Posterior vena cava (tissue), 2 donors: ENCODE results near the gene DUSP28. TPM values are rescaled to one million over a fixed set of nuclear protein-coding genes. Genes with fewer than 3 reads are reported as not detected.

Source experiments
- DNase-seq: peaks from one replicate; pipeline ENCODE4 v3.0.0-alpha.2; 2020; ENCODE audit warnings: low spot score
- intact Hi-C, 2 donors: fragments of 100-400 bp; cut with DNase I; formaldehyde crosslinking; loops; one replicate each; pipeline versions ENCODE4 v1.14.1 to v1.14.2; 2022 to 2023
- total RNA-seq, 2 donors: library from RNA; stranded (reverse); fragmentation: NEBNext Ultra II Directional; extraction: Animal tissue kit (Norgen Biotek cat#: 25700); gene quantifications; one replicate each; pipeline ENCODE4 v1.2.1, GENCODE V29; 2021
- donor health status: DM: yes; HTN: yes; CAD: no.
- donor health status: DM: yes; HTN: yes; CAD: no.

The DUSP28 gene
- total RNA-seq, 2 donors from 2014 or later = 2.0 to 2.3 TPM

DNA sequence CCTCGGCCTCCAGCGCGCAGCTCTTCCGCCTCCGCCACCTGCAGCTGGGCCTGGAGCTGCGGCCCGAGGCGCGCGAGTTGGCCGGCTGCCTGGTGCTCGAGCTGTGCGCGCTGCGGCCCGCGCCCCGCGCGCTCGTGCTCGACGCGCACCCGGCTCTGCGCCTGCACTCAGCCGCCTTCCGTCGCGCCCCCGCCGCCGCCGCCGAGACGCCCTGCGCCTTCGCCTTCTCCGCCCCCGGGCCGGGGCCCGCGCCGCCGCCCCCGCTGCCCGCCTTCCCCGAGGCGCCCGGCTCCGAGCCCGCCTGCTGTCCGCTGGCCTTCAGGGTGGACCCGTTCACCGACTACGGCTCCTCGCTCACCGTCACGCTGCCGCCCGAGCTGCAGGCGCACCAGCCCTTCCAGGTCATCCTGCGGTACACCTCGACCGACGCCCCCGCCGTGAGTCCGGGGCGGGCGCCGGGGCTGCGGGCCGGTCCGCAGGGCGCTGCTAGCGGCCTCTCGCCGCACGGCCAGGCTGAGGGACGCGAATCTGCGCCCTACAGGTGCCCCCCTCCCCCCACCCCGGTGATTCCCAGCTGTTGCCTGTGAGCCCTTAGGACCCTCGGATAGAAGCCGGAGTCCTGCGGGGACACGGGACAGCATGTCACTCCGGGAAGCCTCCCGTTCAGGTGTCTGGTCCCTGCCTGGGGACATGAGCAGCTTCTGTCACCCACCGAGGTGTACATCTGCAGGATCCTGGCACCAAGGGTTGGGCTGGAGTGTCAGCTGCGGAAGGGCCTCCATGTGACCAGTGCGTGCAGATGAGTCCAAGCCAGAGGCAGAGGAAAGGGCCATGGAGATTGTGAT, 8.7 kb downstream of the DUSP28 start:
- DNase-seq = peak; percentile 88
- intact Hi-C loops = no loop called here

DNA sequence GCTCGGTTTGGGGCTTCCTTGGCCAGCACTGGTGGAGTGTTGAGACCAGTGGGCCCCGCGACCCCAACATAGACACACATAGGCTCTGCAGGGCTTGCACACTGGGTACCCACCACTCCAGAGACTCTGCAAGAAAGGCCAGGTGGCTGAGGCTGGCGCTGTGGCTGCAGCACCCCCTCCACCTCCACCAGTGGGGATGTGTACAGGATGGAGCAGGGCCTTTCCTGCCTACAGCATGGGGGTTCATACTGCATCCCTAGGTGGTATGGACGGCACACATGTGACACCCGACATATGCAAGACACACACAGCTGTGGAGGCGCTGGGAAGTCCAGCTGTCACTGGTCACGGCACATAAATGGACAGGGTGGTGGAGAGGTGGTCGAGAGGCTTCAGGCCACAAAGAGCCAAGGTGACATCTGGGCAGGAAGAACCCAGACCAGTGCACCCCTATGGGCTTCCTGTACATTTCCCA, 9.4 kb downstream of the DUSP28 start:
- intact Hi-C loops = no loop called here
- no peak for DNase-seq

DNA sequence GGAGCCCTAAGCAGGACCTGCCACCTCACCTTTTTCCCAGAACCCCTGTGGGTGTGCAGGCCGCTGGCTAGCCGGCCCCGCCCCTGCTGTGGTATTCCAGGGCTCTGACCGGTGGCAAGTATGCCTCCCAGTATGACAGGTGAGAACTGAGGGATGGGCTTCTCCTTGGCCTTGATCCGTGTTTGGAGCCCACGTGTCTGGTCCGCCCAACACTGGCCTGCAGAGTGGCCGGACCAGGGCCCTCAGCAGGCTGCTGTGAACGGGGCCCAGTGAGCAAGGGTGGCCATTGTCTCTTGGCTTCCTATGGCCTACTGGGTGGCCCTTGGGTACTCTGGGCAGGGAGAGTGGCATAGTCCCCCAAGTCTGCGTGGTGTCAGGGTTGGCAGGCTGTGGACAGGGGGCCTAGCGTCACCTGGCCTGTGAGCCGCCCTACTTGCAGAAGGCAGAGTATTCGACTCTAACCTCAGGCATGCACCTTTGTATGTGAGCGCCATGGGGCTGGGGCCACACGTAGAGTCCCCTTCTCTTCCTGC, 9.9 kb downstream of the DUSP28 start:
- intact Hi-C loops = no loop called here
- peak; percentile 76 for DNase-seq

DNA sequence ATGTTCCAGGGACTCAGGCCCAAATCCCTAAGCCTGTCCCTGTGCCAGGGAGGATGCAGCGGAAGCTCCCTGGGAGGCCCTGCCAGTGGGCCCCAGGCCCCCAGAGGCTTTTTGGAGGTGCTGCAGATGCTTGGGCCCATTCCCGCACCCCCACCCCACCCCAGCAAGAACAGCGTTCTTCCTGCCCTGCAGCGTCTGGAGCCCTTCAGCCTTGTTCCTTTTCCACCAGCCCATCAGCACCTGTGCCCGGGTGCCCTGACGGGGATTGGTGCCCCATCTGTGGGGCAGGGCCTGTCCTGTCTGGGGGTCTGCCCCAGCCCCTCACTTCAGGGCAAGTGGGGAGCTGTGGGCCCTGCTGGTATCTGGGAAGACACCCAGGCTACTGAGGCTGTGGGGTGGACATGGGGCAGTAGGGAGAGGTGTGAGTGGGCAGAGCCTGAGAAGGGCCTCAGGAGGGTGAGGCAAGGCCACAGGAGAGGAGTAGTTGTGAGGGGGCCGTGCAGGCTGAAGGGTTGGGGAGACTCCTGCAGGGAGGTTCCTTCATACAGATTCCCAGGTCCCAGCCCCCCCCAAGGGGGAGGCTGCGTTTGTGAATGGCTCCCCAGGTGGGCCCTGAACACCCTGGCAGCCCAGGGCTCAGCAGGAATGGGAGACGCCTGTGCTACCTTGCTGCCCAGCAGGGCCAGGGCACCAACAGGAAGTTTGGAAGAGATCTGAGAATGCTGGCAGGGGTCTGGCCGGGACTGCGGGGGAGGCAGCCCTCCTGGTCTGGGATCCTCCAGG, 10.6 kb downstream of the DUSP28 start:
- peak; percentile 42 for DNase-seq

DNA sequence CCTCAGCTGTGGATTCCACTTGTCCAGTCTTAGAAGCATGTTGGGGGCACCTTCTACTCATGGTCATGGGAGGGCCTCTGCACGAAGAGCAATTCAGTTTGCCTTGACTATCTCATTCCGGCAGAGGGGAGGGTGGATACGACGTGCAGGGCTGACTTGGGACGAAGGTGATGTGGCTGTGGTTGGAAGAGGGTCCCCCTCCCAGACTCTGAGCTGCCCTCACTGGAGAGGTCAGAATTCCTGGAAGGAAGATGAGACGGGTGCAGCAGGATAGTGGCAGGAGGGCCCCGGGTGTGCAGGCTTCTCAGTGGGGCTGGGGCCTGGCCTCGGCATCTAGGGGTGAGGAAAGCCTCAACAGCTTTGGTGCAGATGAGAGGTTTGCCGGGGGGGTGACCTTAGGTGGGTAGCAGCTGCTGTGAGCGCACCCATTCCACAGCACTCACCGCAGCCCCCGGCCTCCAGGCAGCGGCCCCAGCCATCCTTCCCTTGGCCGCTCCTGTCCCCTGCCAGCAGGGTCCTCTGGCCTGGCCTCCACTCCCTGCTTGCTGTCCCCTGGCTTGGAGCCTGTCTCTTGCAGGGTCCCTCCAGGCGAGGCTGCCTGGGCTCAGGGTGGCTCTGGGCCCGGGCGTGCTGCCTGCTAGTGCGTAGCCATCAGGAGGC, 11.3 kb downstream of the DUSP28 start:
- intact Hi-C loops = no loop called here
- DNase-seq = peak; percentile 73

More for the DNA sequence above, 10.6 kb downstream of the DUSP28 start:
- intact Hi-C loops = no loop called here

DNA sequence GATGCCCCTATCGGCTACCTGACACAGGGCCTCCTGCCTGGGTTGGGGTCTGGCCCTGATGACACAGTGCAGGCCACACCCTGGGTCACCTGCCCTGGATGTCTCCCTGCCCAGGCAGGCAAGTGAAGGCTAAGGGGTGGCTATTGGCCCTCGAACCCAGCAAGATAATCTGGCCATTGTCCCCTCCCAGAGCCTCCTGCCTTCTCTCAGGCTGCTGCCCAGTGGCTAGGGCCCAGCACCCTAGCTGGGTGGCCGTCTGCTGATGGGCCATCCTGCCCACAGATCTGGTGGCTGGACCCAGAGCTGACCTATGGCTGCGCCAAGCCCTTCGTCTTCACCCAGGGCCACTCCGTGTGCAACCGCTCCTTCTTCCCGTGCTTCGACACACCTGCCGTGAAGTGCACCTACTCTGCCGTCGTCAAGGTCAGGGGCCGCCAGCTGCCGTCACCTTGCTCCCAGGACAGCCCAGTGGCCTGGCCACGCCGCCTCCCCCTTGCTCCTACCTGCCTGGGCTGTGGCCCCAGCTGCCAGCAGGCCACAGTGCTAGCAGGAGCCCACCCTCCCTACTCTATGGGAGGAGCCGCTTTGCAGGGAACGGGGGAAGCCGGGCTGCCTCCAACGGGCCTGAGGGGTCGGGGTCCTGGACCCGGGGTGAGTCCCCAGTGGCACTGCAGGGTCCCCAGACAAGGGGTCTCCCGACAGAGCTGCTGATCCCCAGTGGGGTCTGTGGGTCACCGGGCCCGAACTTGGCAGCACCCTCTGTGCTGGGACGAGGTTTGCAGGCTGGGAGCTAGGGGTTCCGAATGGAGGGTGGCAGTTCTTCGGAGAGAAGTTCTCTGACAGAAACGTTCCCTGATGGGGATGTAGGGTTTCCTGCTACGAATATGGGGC, 12.2 kb downstream of the DUSP28 start:
- DNase-seq = peak; percentile 75
- intact Hi-C loops = no loop called here

DNA sequence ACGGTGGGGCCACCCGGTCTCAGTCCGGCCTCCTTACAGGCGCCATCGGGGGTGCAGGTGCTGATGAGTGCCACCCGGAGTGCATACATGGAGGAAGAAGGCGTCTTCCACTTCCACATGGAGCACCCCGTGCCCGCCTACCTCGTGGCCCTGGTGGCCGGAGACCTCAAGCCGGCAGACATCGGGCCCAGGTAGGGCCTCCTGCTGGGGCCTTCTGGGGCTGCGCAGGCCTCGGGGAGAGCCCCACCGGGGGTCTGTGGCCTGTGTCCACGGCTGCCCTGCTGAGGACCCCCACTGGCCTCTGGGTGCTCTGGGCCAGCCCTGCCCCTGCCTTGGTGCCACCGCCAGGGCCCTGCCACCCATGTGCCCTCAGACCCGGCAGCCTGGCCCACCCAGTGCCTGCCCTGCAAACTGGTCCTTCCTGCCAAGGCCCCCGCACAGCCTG, 12.9 kb downstream of the DUSP28 start:
- intact Hi-C loops = no loop called here

DNA sequence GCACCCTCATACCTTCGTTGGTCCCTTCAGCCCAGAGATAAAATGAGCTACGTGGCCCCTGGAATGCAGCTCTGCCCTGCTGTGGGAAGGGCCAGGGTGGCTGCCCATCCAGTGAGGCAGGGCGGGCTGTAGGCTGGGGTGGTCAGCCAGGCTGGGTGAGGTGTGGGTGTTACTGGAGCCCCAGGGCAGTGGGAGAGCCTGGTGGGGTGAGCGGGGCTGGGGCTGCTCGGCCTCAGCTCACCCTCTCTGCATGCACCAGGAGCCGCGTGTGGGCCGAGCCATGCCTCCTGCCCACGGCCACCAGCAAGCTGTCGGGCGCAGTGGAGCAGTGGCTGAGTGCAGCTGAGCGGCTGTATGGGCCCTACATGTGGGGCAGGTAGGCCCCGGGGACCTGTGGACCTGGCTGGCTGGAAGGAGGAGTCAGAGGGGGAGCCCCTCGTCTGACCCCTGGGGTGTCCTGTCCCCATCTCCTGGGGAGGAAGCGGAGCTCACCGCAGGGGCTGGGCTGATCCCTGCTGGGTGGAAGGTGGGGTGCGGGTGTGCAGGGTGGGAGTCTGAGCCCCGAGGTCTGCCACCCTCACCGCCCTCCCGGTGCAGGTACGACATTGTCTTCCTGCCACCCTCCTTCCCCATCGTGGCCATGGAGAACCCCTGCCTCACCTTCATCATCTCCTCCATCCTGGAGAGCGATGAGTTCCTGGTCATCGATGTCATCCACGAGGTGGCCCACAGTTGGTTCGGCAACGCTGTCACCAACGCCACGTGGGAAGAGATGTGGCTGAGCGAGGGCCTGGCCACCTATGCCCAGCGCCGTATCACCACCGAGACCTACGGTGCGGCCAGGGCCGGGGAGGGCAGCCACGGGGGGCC, 13.6 kb downstream of the DUSP28 start:
- DNase-seq = peak; percentile 72
- intact Hi-C loops = no loop called here

More for the DNA sequence above, 12.9 kb downstream of the DUSP28 start:
- peak; percentile 72 for DNase-seq

DNA sequence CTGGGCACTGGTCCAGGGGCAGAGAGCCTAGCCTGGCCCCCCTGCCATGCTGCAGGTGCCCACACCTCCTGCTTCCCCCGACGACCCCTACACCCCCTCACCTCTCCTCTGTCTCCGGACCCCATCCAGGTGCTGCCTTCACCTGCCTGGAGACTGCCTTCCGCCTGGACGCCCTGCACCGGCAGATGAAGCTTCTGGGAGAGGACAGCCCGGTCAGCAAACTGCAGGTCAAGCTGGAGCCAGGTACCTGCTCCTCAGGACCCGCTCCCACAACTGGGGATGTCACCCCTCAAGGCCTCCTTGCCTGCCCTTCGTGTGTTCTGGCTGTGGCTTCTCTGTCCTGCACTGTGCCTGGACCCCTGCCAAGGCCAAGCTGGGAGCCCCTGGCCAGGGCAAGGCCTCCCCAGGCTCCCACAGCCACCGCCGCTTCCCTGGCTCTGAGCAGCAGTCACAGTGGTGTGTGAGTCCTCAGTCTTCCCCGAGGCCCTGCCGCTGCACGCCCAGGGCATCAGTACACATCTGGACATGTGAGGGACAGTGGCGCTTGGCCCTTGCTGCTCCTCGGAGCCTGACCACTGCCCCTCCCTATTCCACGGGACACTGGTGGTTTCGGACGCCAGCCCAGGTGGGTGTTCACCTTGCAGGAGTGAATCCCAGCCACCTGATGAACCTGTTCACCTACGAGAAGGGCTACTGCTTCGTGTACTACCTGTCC, 14.4 kb downstream of the DUSP28 start:
- peak; percentile 78 for DNase-seq
- intact Hi-C loops = no loop called here

DNA sequence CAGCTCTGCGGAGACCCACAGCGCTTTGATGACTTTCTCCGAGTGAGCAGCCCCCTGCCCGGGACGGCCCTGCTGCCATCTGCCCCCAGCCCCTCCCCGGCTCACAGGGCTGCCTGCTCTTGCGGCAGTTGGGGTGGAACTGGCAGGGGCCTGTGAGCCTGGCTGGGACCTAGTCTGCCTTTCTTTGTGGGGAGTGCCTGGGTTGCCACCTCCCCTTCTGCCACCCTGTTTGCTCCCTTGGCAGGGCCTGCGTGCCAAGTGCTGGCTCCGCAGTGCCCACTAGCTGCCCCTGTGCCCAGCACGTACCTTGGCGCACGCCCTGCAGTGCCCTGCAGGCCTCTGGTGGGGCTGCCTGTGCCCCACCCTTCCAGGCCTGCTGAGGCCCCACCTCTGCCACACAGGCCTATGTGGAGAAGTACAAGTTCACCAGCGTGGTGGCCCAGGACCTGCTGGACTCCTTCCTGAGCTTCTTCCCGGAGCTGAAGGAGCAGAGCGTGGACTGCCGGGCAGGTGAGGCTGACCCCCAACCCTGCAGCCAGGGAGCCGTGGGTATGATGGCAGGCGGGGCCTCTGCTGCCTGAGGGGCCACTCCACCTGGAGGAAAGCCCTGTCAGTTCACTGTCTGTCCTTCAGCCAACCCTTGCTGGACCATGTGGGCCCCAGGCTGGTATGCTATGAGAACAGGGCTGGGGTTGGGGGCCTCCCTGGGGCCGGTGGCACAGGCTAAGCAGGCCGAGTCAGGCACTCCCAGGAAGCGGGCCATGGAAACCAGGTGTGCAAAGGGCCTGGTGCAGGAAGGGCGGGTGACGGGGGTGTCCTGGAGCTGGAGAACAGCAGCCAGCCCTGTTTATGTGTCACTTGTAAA, 15.2 kb downstream of the DUSP28 start:
- DNase-seq = peak; percentile 74
- intact Hi-C loops = no loop called here

DNA sequence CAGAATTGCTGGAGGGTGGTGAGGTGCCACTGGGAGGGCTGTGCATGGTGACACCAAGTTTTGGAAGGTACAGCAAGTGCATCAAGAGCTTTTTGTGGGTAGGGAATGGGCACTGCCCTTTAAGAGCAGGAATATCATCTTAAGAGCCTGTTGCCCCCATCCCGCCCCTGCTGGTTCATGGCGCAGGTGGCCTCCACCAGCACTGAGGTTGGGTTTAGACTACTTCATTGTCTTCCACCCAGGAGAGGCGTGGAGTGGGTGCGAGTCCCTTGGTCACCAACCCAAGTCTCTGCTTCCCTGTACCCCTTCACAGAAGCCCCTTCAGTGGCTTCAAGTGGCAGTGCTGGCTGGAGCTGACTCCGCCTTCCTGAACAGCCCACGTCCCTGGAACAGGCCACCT, 15.9 kb downstream of the DUSP28 start:
- no peak for DNase-seq
- intact Hi-C loops = no loop called here

DNA sequence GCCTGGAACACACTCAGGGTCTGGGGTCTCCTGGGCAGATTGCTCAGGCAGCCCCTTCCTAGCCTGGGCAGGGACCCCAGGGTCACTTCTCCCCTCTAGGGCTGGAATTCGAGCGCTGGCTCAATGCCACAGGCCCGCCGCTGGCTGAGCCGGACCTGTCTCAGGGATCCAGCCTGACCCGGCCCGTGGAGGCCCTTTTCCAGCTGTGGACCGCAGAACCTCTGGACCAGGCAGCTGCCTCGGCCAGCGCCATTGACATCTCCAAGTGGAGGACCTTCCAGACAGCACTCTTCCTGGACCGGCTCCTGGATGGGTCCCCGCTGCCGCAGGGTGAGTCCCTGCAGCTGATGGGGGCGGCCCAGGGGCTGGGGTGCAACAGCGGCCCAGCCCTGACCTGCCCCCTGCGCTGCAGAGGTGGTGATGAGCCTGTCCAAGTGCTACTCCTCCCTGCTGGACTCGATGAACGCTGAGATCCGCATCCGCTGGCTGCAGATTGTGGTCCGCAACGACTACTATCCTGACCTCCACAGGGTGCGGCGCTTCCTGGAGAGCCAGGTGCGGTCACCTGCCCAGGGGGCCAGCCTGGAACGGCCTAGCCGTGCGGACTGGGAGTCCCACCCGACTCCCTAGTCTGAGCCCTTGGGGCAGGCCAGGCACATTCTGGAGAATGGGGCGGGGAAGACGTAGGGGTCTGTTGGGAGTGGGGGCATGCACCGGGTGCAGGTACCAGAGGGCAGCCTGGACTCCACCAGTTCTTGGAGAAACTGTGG, 16.5 kb downstream of the DUSP28 start:
- DNase-seq = no peak
- intact Hi-C loops = no loop called here

DNA sequence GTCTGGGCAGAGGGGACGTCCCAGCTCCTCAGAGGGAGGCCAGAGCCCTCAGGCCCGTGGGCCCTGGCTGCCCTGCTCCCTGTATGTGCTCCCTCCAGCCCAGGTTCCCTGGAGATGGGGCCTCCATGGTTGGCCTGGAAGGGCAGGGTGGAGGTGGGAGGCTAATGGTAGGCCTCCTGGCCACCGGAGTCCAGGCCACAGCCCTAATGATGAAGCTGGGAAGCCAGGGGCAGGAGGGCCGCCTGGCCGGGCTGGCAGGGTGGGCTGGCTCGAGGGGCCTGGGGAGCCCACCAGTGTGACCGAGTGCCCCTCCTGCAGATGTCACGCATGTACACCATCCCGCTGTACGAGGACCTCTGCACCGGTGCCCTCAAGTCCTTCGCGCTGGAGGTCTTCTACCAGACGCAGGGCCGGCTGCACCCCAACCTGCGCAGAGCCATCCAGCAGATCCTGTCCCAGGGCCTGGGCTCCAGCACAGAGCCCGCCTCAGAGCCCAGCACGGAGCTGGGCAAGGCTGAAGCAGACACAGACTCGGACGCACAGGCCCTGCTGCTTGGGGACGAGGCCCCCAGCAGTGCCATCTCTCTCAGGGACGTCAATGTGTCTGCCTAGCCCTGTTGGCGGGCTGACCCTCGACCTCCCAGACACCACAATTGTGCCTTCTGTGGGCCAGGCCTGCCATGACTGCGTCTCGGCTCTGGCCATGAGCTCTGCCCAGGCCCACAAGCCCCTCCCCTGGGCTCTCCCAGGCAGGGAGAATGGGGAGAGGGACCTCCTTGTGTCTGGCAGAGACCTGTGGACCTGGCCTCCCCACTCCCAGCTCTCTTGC, 17.3 kb downstream of the DUSP28 start:
- intact Hi-C loops = no loop called here
- no peak for DNase-seq

DNA sequence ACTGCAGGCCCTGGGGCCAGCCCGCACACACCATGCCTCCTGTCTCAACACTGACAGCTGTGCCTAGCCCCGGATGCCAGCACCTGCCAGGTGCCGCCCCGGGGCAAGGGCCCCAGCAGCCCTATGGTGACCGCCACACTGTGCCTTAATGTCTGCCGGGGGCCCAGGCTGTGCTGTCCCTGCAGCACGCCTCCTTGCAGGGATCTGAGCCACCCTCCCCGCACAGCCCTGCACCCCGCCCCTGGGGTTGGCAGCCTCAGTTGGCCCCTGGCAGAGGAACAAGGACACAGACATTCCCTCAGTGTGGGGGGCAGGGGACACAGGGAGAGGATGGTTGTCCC, 17.9 kb downstream of the DUSP28 start:
- no peak for DNase-seq

DNA sequence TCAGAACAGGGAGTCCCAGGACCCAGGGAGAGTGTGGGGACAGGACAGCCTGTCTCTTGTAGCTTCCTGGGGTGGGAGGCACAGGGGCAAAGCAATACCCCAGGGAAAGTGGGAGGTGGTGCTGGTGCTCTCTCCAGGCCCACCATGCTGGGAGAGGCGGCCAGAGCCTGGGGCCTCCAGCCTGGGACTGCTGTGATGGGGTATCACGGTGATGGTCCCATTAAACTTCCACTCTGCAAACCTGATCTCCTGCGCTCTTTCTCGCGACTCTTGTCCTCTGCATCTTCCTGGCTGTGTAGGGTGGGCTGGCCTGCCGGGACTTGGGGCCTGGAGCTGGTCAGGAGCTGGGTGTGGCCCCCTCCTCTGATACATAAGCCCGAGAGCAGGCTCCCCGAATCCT, 18.3 kb downstream of the DUSP28 start:
- DNase-seq = no peak
- intact Hi-C loops = no loop called here

More for the DNA sequence above, 17.9 kb downstream of the DUSP28 start:
- intact Hi-C loops = no loop called here
